AG04450 (cell line): ENCODE results near the gene SLC12A7. TPM values are rescaled to one million over a fixed set of nuclear protein-coding genes. Genes with fewer than 3 reads are reported as not detected.

Experiments
- CTCF ChIA-PET: fragments of 300-600, 350-600 bp; formaldehyde crosslinking; extraction: SDS; loops from one replicate; lab custom pipeline; 2022; ENCODE audit warnings: antibody characterized with exemption, inconsistent platforms; lab: Charles Lee
- POLR2A ChIA-PET: fragments of 350-600 bp; formaldehyde crosslinking; extraction: SDS; loops from one replicate; lab custom pipeline; 2021; ENCODE audit warnings: antibody characterized with exemption, inconsistent platforms; lab: Yijun Ruan, JAX
- DNase-seq: peaks from one replicate; pipeline ENCODE4 v3.0.0-alpha.2; 2011; ENCODE audit warnings: low read depth, low spot score
- H3K27ac ChIP-seq: one replicate; pipeline ENCODE4 v1.5.1; 2012; ENCODE audit warnings: low read depth, low read length, control low read depth
- H3K27me3 ChIP-seq: one replicate; pipeline ENCODE4 v1.6.0; 2012; ENCODE audit warnings: low read length; ENCODE audit not compliant: control insufficient read depth, insufficient read depth
- H3K4me3 ChIP-seq: 2 replicates; pipeline ENCODE4 v1.5.1; 2011; ENCODE audit warnings: mild to moderate bottlenecking, low read depth, low read length, control low read depth
- H3K9me3 ChIP-seq: 2 replicates; pipeline ENCODE4 v1.5.1; 2012; ENCODE audit warnings: low read length; ENCODE audit not compliant: control insufficient read depth, insufficient read depth
- polyA plus RNA-seq: library from polyadenylated mRNA; depleted of rRNA; stranded (reverse); fragments of >200 nt; gene quantifications from 2 replicates; pipeline ENCODE4 v1.2.3, GENCODE V29; 2011
- TF ChIP-seq, protein P1 (sequence below): IDR thresholded peaks from 2 replicates; pipeline ENCODE4 v1.5.1; 2011; ENCODE audit warnings: low read depth, low read length, control low read depth, inconsistent platforms

The SLC12A7 gene
- polyA plus RNA-seq, 1 experiment: 0.56 TPM

DNA sequence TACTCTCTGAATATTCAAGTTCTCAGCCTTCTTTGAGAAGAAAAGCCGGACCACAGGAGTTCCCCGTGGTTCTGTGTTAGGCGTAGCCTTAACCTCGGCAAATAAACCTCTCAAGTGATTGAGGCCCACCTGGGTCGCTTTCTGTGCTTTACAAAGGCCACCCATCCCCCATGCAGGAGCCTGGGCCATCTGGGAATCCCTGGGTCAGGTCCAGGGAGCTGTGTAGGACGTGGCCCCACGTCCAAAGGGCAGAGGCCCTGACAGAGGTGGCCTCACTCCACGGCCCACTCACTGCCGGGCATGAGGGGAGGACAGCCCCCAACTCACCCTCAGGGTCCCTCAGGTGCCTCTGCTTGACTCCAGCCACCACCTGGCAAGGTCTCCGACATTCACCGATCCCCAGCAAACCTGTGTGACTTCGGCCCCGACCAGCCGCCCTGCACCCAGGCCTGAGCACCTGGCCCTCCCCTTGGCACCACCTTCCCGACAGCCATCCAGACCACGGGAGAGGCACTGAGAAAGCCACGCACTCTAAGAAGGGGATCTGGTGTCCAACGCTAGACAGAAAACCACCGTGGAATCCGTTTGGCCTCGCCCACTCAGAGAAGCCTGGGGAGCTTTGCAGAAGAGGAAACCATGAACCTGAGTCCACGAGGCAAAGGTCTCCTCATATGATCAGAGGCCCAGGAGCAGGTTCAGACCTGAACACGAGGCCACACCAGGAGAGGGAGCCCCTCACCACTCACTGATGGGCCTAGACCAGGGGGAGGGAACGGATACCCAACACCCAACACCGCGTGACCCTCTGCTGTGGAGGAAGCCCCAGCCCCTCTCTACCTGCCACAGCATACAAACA, 4.5 kb downstream of the SLC12A7 start:
- H3K4me3 ChIP-seq: no peak overlapping the region
- no peaks in the 10 kb centered on the region; the same call in 1 of the 2 replicates for H3K9me3 ChIP-seq
- POLR2A ChIA-PET: no interaction called here
- CTCF ChIA-PET: no interaction called here
- DNase-seq: no peak
- TF ChIP-seq, protein P1, sequence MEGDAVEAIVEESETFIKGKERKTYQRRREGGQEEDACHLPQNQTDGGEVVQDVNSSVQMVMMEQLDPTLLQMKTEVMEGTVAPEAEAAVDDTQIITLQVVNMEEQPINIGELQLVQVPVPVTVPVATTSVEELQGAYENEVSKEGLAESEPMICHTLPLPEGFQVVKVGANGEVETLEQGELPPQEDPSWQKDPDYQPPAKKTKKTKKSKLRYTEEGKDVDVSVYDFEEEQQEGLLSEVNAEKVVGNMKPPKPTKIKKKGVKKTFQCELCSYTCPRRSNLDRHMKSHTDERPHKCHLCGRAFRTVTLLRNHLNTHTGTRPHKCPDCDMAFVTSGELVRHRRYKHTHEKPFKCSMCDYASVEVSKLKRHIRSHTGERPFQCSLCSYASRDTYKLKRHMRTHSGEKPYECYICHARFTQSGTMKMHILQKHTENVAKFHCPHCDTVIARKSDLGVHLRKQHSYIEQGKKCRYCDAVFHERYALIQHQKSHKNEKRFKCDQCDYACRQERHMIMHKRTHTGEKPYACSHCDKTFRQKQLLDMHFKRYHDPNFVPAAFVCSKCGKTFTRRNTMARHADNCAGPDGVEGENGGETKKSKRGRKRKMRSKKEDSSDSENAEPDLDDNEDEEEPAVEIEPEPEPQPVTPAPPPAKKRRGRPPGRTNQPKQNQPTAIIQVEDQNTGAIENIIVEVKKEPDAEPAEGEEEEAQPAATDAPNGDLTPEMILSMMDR: no peak
- H3K27me3 ChIP-seq: peaks cover 13% of the 10 kb centered on the region
- H3K27ac ChIP-seq: no peak overlapping the region

GRCh38 chr5:1106385-1107166, 5.3 kb downstream of the SLC12A7 start:
- ChIA-PET POLR2A (no interaction called here), CTCF (no interaction called here)
- TF ChIP-seq, protein P1: no peak
- no peak overlapping the region for H3K27ac ChIP-seq
- no peaks in the 10 kb centered on the region; the same call in 1 of the 2 replicates for H3K9me3 ChIP-seq
- H3K27me3 ChIP-seq: peaks cover 13% of the 10 kb centered on the region
- H3K4me3 ChIP-seq: no peak overlapping the region
- no peak for DNase-seq

DNA sequence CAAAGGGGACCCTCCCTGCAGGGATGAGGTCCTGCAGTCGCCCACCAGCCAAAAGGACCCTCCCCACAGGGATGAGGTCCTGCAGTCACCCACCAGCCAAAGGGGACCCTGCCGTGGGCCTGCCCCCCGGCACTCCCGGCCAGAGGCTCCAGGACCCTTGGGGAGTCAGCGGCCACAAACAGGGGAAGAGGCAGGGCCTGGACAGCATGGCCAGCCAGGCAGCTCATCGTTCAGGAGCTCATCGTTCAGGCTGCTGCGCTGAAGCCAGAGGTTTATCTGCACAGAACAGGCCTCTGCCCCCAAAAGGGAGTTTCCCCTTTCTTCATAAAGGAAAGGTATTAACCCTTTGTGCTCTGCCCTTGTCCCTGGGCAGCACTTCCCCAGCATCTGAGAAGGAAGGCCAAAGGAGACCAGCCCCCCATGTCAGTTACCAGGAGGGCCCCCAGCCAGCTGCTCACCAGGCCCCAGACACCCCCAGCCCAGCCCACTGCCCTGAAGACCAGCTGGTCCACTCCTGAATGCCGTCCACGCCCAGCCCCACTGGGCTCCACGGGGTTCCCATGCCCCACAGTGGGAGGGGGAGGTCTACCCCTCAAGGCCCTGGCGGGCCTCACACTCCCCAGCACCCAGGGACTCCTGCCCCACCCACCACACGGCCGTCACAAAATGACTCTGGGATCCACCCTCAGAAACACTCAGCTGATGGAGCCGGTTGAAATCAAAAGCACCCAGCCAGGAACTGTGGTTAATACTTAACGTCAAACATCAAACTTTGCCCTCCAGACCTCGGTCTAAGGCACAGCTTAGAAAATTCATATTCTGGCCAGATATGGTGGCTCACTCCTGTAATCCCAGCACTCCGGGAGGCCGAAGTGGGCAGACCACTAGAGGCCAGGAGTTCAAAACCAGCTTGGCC, 6.3 kb downstream of the SLC12A7 start:
- peaks cover 10% of the 10 kb centered on the region for H3K27me3 ChIP-seq
- DNase-seq: no peak
- no peak overlapping the region for H3K27ac ChIP-seq
- CTCF ChIA-PET: no interaction called here
- POLR2A ChIA-PET: no interaction called here
- H3K4me3 ChIP-seq: no peak overlapping the region
- no peaks in the 10 kb centered on the region; the same call in 1 of the 2 replicates for H3K9me3 ChIP-seq
- TF ChIP-seq, protein P1: no peak

GRCh38 chr5:1104327-1105006, 7.4 kb downstream of the SLC12A7 start:
- peaks cover 11% of the 10 kb centered on the region for H3K27me3 ChIP-seq
- CTCF ChIA-PET: no interaction called here
- H3K9me3 ChIP-seq: no peaks in the 10 kb centered on the region; the same call in 1 of the 2 replicates
- DNase-seq: no peak
- TF ChIP-seq, protein P1: no peak
- no peak overlapping the region for H3K27ac ChIP-seq
- POLR2A ChIA-PET: no interaction called here
- H3K4me3 ChIP-seq: no peak overlapping the region
